H1 (cell line): ENCODE measurements around the gene CHTF18.

Source experiments
- EZH2 ChIP-seq: fragments of 200-600 bp; sonication (generic); IDR thresholded peaks from 2 replicates; pipeline ENCODE4 v1.7.1; 2012; ENCODE audit warnings: low read depth, mild to moderate bottlenecking, moderate library complexity, low read length, inconsistent platforms; ENCODE audit not compliant: severe bottlenecking
- GABPA ChIP-seq: IDR thresholded peaks from 2 replicates; pipeline ENCODE4 v1.6.1; 2011; ENCODE audit warnings: mild to moderate bottlenecking, low read length, moderate library complexity, borderline replicate concordance; ENCODE audit not compliant: insufficient read depth
- JUN ChIP-seq: IDR thresholded peaks from 2 replicates; pipeline ENCODE4 v1.6.1; 2011; ENCODE audit warnings: low read depth, mild to moderate bottlenecking, improper control_type of control experiment, low read length
- JUND ChIP-seq: IDR thresholded peaks from 2 replicates; pipeline ENCODE4 v1.6.1; 2011; ENCODE audit warnings: mild to moderate bottlenecking, improper control_type of control experiment, low read length
- SP1 ChIP-seq: IDR thresholded peaks from 2 replicates; pipeline ENCODE4 v1.6.1; 2011; ENCODE audit warnings: low read depth, low read length
- TF ChIP-seq, protein P1 (sequence below), 3 experiments: IDR thresholded peaks; 1 replicate in 2 of 3; 2 replicates in 1 of 3; pipeline versions ENCODE4 v1.5.1 to v1.6.1; 2011; ENCODE audit warnings: low read length in 3 of 3, mild to moderate bottlenecking in 3 of 3, inconsistent platforms in 2 of 3, low read depth in 1 of 3, moderate library complexity in 1 of 3; ENCODE audit not compliant: insufficient read depth in 1 of 3; ENCODE audit errors: control extremely low read depth in 1 of 3
- TF ChIP-seq, protein P2 (sequence below): fragments of 300-600 bp; sonication (generic); IDR thresholded peaks from 2 replicates; pipeline ENCODE4 v1.7.1; 2012; ENCODE audit warnings: low read length, moderate library complexity, mild to moderate bottlenecking, inconsistent platforms; ENCODE audit not compliant: insufficient replicate concordance

DNA sequence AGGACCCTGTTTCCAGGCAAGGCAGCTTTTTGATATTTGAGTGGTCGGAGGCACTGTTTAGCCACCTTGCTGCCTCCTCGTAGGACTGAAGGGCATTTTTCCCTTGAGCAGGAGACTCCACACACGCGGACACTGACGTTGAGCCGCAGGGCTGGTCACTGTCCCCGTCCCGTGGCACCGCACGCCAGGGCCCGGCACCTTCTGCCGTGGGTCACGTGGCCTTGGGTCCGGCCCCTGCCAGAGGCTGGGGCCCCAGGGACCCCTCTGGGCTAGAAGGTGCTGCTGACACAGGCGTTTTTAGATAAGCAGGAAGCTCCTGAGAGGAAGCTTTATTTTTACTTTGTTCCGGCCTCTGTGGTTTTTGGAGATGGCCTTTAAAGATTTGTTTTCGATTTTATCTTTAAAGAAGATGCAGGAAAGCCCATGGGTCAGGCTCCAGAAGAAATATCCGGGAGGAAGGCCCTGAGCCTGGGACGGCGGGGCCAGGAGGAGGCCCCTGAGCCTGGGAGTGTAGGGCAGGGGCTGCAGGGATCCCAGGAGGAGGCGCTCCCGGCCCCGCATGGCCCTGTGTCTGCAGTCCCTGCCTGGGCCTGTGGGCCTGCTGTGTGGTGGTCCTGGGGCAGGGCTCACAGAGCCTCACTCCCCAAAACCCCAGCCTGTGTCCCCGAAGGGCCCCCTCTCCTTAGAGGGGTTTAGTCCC, 42.6 kb downstream of the CHTF18 start:
- TF ChIP-seq GABPA (no peak), JUN (no peak), EZH2 (no peak), JUND (no peak), SP1 (no peak)
- TF ChIP-seq, protein P1, sequence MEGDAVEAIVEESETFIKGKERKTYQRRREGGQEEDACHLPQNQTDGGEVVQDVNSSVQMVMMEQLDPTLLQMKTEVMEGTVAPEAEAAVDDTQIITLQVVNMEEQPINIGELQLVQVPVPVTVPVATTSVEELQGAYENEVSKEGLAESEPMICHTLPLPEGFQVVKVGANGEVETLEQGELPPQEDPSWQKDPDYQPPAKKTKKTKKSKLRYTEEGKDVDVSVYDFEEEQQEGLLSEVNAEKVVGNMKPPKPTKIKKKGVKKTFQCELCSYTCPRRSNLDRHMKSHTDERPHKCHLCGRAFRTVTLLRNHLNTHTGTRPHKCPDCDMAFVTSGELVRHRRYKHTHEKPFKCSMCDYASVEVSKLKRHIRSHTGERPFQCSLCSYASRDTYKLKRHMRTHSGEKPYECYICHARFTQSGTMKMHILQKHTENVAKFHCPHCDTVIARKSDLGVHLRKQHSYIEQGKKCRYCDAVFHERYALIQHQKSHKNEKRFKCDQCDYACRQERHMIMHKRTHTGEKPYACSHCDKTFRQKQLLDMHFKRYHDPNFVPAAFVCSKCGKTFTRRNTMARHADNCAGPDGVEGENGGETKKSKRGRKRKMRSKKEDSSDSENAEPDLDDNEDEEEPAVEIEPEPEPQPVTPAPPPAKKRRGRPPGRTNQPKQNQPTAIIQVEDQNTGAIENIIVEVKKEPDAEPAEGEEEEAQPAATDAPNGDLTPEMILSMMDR (IDR thresholded peaks at IDR 0.05; ENCODE audit: control extremely low read depth in 1 of 3, insufficient read depth in 1 of 3, low read depth in 1 of 3, low read length in 3 of 3) = no peak
- TF ChIP-seq, protein P2, sequence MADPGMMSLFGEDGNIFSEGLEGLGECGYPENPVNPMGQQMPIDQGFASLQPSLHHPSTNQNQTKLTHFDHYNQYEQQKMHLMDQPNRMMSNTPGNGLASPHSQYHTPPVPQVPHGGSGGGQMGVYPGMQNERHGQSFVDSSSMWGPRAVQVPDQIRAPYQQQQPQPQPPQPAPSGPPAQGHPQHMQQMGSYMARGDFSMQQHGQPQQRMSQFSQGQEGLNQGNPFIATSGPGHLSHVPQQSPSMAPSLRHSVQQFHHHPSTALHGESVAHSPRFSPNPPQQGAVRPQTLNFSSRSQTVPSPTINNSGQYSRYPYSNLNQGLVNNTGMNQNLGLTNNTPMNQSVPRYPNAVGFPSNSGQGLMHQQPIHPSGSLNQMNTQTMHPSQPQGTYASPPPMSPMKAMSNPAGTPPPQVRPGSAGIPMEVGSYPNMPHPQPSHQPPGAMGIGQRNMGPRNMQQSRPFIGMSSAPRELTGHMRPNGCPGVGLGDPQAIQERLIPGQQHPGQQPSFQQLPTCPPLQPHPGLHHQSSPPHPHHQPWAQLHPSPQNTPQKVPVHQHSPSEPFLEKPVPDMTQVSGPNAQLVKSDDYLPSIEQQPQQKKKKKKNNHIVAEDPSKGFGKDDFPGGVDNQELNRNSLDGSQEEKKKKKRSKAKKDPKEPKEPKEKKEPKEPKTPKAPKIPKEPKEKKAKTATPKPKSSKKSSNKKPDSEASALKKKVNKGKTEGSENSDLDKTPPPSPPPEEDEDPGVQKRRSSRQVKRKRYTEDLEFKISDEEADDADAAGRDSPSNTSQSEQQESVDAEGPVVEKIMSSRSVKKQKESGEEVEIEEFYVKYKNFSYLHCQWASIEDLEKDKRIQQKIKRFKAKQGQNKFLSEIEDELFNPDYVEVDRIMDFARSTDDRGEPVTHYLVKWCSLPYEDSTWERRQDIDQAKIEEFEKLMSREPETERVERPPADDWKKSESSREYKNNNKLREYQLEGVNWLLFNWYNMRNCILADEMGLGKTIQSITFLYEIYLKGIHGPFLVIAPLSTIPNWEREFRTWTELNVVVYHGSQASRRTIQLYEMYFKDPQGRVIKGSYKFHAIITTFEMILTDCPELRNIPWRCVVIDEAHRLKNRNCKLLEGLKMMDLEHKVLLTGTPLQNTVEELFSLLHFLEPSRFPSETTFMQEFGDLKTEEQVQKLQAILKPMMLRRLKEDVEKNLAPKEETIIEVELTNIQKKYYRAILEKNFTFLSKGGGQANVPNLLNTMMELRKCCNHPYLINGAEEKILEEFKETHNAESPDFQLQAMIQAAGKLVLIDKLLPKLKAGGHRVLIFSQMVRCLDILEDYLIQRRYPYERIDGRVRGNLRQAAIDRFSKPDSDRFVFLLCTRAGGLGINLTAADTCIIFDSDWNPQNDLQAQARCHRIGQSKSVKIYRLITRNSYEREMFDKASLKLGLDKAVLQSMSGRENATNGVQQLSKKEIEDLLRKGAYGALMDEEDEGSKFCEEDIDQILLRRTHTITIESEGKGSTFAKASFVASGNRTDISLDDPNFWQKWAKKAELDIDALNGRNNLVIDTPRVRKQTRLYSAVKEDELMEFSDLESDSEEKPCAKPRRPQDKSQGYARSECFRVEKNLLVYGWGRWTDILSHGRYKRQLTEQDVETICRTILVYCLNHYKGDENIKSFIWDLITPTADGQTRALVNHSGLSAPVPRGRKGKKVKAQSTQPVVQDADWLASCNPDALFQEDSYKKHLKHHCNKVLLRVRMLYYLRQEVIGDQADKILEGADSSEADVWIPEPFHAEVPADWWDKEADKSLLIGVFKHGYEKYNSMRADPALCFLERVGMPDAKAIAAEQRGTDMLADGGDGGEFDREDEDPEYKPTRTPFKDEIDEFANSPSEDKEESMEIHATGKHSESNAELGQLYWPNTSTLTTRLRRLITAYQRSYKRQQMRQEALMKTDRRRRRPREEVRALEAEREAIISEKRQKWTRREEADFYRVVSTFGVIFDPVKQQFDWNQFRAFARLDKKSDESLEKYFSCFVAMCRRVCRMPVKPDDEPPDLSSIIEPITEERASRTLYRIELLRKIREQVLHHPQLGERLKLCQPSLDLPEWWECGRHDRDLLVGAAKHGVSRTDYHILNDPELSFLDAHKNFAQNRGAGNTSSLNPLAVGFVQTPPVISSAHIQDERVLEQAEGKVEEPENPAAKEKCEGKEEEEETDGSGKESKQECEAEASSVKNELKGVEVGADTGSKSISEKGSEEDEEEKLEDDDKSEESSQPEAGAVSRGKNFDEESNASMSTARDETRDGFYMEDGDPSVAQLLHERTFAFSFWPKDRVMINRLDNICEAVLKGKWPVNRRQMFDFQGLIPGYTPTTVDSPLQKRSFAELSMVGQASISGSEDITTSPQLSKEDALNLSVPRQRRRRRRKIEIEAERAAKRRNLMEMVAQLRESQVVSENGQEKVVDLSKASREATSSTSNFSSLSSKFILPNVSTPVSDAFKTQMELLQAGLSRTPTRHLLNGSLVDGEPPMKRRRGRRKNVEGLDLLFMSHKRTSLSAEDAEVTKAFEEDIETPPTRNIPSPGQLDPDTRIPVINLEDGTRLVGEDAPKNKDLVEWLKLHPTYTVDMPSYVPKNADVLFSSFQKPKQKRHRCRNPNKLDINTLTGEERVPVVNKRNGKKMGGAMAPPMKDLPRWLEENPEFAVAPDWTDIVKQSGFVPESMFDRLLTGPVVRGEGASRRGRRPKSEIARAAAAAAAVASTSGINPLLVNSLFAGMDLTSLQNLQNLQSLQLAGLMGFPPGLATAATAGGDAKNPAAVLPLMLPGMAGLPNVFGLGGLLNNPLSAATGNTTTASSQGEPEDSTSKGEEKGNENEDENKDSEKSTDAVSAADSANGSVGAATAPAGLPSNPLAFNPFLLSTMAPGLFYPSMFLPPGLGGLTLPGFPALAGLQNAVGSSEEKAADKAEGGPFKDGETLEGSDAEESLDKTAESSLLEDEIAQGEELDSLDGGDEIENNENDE = no peak
